Cortex of kidney (tissue), 1 donor: ENCODE data around the gene NCKAP5.

Experiments
- DNase-seq: peaks from one replicate; lab custom pipeline; 2025; lab: John Stamatoyannopoulos, UW

NCKAP5 gene

DNA sequence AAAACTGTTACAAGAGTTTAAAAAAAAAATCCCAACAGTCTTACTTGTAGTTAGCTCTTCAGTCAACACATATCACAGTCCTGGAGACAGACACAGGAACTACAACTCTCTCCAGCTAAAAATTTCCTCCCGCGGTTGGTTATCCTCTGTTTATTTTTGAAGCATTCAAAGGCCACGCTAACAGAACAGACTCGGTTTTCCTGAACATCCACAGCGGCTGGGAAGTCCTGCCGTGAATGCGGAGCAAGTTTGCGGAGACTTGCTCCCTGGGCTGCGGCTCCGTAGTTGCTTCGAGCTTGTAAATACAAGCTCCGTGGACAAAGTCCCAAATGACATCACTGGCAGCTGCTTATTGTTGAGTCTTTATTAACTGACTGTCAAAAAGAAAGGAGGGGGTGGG, at the start of gene NCKAP5:
NCKAP5 (minus strand) TSS at position 292 of the 400 bp plus-strand sequence. CDS start 50,937 bp downstream, outside the sequence.
- DNase-seq: no peak

DNA sequence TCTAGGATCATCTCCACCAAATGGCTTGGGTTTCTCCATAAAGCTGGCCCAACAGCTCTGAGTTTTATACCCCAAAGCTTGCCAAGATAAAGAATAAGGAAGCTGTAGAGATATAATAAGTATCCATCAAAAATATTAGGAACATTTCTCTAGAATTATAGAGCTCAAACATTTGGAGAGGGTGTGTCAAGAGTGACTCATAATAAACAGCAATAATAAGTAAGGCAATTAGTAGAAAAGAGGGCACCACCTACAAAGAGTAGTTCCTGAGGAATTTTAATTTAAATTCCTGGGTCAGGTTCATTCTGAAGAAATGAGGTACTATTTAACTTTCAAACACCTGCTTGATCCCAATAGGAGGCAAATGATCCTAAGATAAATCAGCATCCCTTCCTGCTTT, 41.4 kb upstream of the NCKAP5 start:
- no peak for DNase-seq

GRCh38 chr2:133608291-133608690, 40.0 kb upstream of the NCKAP5 start:
- DNase-seq: no peak

- no peak for DNase-seq
Observed at GRCh38 chr2:133607679-133608078, 39.4 kb upstream of the NCKAP5 start.

DNA sequence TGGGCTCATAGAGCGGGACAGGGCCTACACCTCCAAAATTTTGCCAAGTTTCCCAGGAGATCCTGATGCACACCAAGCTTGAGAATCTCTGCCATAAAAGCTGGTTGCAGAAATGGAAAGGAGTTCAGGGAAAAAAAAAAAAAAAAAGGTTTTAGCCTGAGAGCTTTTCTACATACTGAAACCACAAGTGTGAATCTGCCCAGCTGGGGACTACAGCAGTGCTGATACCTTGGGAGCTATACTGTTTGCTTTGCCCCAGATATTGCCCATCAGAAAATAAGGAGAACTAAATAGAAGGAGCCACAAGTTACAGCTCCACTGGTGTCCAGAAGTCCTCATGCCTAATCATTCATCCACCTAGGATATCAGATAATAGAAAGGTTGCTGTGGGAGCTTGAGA, 38.4 kb upstream of the NCKAP5 start:
- DNase-seq: no peak

- DNase-seq: no peak
Observed at GRCh38 chr2:133605766-133606137, 37.5 kb upstream of the NCKAP5 start.

- DNase-seq: no peak
Observed at GRCh38 chr2:133605011-133605765, 36.9 kb upstream of the NCKAP5 start.

GRCh38 chr2:133603109-133603508, 34.8 kb upstream of the NCKAP5 start:
- no peak for DNase-seq

DNA sequence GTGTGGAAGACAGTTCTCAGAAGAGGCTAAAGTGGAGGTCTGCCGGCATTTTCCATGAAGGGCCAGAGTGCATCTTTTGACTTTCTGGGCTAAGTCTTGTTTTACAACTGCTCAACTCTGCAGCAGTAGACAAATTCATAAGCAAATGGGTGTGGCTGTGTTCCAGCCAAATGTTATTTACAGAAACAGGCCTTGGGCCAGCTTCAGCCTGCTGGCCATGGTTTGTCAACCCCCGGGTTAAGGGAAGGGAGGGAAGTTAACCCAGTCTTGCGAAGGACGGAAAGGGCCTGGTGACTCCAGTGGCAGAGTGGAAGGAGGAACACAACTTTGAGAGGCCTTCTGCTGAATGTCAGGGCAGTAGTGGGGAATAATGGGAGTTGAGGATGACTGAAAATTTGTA, 34.3 kb upstream of the NCKAP5 start:
- no peak for DNase-seq

DNA sequence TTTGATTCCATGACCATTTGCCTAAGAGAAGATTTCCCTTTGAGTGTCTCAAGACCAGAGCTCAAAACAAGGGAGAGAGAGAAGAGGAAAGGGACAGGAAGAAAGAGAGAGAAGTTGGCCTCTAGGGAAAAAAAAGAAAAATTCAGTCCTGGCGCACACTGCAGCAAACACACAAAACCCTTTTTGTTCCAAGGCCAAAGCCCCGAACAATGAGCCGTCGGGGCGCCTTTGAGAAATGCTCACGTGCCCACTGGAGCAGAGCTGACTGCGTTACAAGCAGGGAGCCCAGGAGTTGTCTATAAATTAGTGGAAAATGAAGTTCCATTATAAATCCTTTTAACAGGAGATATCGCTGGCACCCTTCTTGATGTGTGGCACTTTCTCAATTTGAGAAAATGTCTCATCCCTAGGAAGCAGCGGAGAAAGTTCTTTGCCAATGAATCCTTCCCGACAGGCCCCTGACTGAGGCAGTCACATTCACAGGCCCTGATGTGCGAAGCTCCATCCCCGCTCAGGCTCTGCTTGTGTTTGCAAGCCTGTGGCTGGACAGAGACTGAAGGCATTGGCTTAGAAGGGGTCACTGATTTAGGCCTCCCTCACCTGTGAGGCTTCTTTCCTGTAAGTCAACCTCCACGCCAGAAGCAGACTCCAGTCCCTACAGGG, 32.1 kb upstream of the NCKAP5 start:
- no peak for DNase-seq

GRCh38 chr2:133599811-133600210, 31.5 kb upstream of the NCKAP5 start:
- no peak for DNase-seq

- DNase-seq: no peak
Observed at GRCh38 chr2:133599211-133599803, 31.0 kb upstream of the NCKAP5 start.

GRCh38 chr2:133598769-133599168, 30.5 kb upstream of the NCKAP5 start:
- DNase-seq: no peak

DNA sequence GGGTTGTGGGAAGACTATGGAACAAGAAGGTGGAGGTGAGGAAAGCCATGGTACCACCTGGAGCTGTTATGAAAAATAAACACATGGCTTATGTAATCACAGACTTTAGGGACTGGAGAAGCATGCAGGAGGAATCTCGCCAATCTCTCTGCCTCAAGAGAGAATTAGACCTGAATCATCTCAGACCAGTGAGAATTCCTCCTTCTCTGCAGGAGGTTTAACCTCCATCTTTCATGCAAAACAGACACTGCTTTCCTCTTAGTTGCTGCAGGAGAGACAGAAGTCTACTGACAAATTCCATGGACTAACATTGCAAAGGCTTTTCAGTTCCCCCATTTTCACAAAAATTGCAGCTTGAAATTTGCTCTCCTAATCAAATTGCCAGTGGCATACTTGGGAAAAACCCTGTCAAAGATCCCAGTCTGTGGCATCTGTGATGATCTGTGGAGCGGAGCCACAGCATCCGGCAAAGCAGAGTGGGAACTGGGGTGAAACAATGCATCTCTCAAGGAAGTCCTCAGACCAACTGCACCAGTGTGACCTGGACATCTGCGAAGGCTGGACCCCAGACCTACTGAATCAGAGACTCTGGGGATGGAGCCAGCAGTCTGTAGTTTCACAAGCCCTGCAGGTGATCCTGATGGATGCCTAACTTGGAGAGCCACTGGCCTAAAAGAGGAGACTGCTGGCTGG, 28.6 kb upstream of the NCKAP5 start:
- DNase-seq: no peak

DNA sequence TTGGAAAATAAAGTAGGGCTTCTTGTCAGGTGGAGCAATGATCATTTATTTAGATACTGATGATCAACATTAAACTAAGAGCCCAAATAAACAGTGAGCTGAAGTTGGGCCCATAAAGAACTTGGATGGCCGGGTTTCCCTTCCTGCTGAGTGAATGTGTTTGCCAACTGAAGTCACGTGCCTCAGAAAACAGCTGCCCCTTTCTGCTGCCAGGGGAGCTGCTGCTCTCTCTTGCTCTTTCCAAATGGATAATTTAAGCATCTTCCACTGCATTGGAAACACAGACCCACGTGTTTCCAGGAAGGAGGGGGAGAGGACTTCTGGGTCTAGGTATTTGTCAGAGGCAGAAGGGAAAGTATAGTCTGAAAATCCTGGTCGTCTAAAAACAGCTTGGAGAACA, 22.9 kb upstream of the NCKAP5 start:
- no peak for DNase-seq

- no peak for DNase-seq
Observed at GRCh38 chr2:133589456-133589855, 21.2 kb upstream of the NCKAP5 start.

- no peak for DNase-seq
Observed at GRCh38 chr2:133588144-133588543, 19.9 kb upstream of the NCKAP5 start.

GRCh38 chr2:133586978-133587377, 18.7 kb upstream of the NCKAP5 start:
- no peak for DNase-seq

DNA sequence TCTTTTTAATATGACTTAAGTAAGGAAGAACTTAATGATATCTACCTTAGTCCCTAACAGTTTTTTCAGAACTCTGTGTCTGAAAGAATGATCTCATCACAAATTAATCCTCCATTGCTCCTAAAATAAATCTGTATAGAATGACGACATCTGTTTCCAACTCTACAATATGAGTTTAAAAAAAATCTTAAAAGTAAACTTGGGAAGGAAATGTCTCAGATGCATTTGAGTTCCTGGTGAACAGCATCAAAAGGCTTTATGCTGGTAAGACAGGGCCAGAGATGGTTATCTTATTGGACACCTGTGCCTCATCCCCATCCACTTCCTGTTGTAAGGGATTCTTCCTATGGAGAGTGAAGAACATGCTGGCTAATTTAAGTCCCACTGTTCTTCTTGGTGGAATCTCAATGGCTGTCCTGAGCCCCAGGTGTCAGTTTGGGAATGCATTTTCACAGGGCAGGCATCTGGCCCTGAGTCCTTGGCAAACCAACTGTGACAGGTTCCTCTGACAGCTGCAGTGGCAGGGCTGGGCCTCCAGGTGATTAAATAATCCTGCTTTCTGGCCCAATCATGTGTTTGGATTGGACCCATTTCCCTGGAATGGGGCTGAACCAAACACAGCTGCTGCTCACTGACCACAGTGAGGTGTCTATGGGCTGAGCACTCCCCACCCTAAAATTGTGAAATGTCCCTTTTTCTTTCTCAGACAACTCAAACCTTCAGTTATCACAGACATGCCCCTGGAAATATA, 12.9 kb upstream of the NCKAP5 start:
- no peak for DNase-seq

DNA sequence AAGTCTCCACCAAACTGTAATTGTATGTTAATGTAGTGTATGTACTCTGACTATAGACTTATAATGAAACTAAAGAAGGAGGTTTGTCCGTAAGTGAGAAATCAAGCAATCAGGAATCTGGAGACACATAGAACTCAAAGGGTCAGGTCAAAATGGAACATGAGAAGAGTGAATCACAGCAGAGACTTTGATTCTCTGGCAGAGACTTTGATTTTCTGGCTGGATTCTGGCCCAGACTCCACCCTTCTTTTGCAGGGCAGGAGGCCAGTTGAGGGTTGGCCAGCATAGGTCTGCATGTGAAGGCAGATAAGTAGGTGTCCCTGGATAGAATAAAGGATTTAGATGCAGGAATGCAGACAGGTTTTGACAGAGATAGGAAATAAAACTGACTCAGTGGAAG, 11.0 kb upstream of the NCKAP5 start:
- DNase-seq: no peak

DNA sequence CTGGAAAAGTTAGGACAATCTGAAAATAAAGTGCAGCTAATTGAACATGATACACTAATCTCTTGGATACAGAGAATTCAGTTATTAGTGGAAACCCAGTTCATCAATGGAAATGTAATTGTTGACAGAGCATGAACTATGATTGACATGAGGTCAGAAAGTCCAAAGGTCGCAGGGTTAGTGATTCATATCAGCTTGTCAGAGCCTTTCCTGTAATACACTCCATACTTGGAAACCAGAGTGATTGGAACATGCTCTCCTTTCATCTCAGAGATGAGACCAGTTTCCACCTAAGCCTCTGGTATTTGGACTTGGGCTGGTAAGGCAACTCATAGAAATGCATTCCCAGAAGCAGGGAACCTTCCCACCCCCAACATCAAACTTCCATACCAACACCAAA, 8.5 kb upstream of the NCKAP5 start:
- DNase-seq: no peak

GRCh38 chr2:133574620-133575019, 6.4 kb upstream of the NCKAP5 start:
- no peak for DNase-seq
